ENCODE measurements around the gene PPFIA1.
A peak's percentile ranks its signal among the peaks of the same experiment; 100 is the strongest.

Gene PPFIA1

GRCh38 chr11:70299636-70300035, 29.1 kb downstream of the PPFIA1 start:
- DNase-seq, result no peak

- DNase-seq, result no peak
These were observed 30.7 kb downstream of the PPFIA1 start for GRCh38 chr11:70301191-70301590.

GRCh38 chr11:70301721-70302418, 31.4 kb downstream of the PPFIA1 start:
- DNase-seq, result no peak

- DNase-seq, result no peak
These were observed 31.9 kb downstream of the PPFIA1 start for GRCh38 chr11:70302419-70302752.

GRCh38 chr11:70303070-70303469, 32.6 kb downstream of the PPFIA1 start:
- DNase-seq, result no peak

DNA sequence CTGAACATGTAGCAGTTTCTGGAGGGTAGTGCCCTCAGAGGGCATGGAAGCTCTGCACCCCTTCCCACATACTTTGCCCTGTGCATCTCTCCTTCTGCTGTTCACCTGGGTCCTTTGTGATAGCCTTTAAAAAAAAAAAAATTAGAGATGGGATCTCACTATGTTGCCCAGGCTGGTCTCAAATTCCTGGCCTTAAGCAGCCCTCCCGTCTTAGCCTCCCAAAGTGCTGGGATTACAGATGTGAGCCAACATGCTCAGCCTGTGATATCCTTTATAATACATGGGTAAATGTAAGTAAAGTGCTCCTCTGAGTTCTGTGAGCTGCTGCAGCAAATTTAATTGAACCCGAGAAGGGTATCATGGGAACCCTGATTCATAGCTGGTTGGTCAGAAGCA, 33.7 kb downstream of the PPFIA1 start:
- no peak for DNase-seq

GRCh38 chr11:70305501-70305900, 35.0 kb downstream of the PPFIA1 start:
- no peak for DNase-seq

GRCh38 chr11:70306586-70307033, 36.1 kb downstream of the PPFIA1 start:
- DNase-seq, result no peak

GRCh38 chr11:70307176-70307575, 36.7 kb downstream of the PPFIA1 start:
- DNase-seq, result no peak

- no peak for DNase-seq
These were observed 41.1 kb downstream of the PPFIA1 start for GRCh38 chr11:70311616-70312015.

DNA sequence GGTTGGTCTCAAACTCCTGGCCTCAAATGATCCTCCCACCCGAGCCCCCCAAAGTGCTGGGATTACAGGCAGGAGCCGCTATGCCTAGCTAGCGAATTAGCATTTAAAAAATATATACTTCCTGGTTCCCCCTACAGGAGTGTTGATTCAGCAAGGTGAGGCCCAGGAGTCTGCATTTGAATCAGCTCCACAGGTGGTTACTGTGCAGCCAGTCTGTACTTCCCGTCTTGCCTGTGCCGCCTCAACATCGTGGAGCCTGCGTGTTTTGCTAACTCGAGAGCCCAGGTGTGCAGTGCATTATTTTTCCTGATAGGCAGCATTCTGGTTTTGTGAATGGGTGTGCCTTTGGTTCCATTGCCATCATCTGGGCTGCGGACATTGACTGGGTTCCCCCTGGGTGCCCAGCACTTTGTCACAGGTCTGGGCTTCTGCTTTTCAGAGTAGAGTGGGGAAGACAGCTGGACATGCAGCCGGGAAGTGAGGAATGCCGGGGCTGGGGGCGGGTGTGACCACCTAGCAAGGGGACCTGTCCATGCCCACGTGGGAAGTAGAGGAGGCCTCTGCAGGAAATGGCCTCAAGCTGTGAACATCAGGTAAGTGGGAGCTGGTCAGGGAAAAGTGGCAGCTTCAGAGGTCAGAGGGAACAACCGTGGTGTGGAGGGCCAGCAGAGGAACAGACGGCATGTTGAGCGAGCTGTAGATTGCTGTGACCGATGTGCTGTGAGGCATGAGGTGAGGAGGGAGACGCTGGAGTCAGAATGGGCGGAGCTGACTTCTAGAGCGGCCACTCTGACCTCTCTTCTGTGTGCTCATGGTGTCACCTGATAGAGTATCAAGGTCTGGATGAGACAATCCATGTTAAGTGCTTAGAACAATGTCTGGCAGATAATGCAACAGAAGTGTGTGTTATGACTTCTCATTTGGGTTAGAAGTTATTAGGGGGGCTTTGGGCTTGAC, 42.2 kb downstream of the PPFIA1 start:
- no peak for DNase-seq

- no peak for DNase-seq
These were observed 43.5 kb downstream of the PPFIA1 start for GRCh38 chr11:70313945-70314344.

GRCh38 chr11:70314730-70315129, 44.2 kb downstream of the PPFIA1 start:
- no peak for DNase-seq

DNA sequence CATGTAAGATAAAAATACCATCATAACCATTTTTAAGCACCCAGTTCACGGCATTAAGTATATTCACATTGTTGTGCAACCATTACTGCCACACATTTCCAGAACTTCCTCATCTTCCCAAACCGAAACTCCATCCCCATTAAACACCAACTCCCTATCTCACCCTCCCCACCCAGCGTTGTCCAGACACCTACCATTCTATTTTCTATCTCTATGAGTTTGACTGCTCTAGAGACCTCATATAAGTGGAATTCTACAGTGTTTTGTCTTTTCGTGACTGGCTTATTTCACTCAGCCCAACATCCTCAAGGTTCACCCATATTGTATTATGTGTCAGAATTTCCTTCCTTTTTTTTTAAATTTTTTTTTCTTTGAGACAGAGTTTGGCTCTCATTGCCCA, 45.2 kb downstream of the PPFIA1 start:
- DNase-seq, result no peak

- DNase-seq, result no peak
These were observed 47.3 kb downstream of the PPFIA1 start for GRCh38 chr11:70317581-70318305.

DNA sequence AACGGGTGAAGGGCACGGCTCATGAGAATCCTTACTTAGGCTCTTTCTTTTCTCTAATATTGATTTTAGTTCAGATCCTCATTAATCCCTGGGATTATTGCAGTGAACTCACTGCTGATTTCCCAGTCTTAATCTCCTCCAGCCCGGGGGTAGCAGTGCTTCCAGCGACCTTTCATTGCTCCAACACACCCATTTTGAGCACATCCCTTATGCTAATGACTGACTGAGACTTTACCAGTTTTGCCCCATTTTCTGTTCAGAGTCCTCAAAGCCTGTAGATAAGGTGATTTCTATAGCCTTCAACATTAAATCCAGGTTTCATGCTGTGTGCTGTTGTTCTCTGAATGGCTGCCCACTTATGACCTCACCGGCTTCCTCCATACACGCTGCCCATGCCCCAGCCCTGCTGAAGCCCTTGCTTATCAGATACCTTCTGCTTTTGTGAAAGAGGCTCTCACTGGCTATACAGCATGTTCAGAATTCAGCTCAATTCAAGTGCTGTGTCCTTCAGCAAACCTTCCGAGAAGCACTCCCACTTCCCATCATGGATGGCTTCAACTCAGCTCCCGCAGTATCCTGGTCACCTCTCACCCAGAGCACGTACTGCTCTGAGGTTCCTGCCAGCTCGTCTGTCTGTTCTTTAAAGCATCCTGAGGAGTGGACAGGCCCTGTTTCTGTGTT, 49.0 kb downstream of the PPFIA1 start:
- no peak for DNase-seq

DNA sequence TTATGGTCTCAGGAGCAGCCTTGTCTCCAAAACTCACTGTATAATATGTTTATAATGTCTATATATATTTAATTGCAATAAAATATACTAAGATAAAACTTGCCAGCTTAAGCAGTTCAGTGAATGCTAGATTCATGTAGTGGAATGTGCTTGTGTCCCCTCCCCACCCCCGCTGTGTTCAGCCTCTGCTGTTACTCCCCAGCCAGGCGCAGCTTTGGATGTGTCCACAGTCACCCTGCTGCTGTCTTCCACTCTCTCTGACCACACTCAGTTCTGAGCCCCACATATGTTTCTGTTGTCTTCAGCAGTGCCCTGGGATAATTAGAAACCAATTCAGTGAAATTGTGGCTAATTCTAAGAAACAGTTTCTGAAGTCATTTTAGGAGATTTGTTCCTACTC, 52.2 kb downstream of the PPFIA1 start:
- no peak for DNase-seq

GRCh38 chr11:70323806-70324205, 53.3 kb downstream of the PPFIA1 start:
- DNase-seq, result no peak

DNA sequence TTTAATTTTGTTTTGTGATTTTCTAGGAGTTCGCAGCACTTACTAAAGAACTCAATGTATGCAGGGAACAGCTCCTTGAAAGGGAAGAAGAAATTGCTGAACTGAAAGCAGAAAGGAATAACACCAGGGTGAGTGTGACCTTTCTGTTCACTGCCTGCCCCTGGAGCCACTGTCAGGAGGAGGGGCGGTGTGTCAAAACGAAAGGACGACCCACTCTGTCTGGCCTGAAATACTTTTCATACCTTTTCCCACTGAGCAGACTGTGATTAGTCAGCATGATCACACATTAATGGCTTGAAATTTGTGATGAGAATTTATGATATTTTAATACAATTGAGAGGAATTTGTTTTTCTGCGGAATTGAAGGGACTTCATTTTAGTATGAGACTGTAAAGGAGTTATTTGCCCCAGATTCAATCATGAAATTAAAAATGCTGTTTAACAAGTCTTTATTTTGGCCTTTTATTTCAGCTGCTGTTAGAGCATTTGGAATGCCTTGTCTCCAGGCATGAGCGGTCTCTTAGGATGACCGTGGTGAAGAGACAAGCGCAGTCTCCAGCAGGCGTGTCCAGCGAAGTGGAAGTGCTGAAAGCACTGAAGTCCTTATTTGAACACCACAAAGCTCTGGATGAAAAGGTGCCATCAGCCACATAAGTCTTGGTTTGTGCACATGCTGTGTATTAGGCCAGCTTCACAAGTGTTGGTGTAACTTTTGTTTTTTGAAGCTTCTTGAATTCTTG, 54.1 kb downstream of the PPFIA1 start:
- DNase-seq, result peak; percentile 38

DNA sequence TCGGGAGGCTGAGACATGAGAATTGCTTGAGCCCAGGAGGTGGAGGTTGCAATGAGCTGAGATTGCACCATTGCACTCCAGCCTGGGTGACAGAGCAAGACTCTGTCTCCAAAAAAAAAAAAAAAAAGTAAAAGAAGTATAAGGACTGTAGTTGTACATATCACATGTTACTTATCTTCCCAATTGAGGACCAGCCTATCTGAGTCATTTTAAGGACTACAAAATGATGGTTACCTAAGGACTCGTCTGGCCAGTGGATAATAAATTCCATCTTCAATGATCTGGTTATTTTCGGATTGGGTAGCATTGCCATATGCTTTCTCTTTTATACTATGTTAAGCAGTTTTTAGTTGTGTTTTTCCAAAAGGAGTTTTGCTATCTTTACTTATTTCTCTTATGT, 55.3 kb downstream of the PPFIA1 start:
- no peak for DNase-seq

DNA sequence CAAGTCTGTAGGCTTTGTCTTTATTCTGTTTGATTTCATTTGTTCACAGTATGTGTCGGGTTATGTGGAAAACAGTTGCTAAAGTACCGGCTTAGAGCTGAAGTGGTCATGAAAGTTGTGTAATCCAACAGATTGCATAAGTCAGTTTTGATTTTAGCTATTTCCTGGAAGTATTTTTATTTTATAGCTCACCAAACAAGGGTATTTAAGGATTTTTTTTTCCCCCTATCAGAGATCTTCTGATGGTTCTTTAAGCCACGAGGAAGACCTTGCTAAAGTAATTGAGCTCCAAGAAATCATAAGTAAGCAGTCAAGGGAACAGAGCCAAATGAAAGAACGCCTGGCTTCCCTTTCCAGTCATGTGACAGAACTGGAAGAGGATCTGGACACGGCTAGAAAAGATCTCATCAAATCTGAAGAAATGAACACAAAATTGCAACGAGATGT, 55.9 kb downstream of the PPFIA1 start:
- no peak for DNase-seq

DNA sequence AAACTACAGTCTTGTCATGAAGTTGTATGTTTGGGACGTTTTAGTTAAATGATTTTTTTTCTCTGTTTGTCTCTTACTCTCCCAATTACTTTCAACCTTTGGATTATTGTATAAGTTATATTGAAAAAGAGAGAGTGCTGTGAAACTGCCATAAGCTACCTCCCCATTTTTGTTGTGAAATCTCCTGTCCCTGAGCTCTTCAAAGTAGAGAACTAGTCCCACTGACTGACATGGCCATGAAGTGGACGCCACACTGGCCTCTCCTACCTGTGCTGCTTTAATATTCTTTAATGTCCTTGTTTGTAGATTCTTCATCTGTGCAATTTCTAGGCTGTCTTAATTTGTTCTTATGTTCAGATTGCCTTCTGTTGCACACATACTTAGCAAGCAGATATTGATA, 56.3 kb downstream of the PPFIA1 start:
- no peak for DNase-seq

All from activated CD4-positive, alpha-beta T cell treated with anti-CD3 and anti-CD28 coated beads, Interleukin-2, Interleukin-6, amounts not matched to agents 100 ng/mL and 50 ng/mL, durations not matched to agents 16 hours and 8 hours (primary cell).